HK-2 (cell line): ENCODE measurements around the gene LDHD.

Experiments
- DNase-seq: peaks from one replicate; pipeline ENCODE4 v3.0.0-alpha.2; 2018; ENCODE audit not compliant: unreplicated experiment

LDHD gene

DNA sequence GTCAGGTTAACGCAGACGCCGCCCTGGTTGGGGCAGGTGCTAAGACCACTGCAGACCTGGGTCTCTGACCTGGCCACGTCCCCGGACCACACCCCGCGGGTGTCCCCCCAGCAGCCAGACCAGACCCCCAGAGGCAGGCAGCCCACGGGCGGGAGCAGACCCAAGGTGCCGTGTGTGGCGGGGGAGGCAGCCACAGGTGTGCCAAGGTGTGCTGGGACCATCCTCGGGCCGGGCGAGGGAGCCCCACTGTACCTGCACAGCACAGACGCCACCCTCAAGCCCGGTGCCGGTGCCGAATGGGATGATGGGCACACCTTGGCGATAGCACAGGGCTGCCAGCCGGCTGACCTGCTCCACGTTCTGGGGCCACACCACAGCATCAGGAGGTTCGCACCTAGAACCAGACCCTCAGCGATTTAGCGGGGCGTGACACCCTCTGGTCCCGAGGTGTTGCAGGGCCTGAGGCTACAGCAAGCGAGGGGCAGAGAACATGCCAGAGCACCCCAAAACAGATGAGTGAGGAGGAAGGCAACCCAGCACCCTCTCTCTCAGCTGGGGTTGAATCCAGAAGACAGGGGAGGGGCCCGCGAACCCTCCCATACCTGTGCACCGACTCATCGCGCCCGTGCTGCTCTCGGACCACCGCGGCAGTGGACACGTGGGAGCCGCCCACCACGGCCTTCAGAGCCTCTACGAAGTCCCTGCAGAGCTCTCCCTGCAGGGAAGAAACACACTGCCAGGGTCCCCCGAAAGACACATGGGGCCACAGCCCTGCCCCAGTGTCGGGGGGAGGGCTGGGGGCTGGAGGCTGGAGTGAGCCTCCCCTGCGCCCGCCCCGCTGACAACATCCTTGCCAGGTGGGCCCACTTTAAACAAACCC, 1.4 kb downstream of the LDHD start:
- DNase-seq: no peak

DNA sequence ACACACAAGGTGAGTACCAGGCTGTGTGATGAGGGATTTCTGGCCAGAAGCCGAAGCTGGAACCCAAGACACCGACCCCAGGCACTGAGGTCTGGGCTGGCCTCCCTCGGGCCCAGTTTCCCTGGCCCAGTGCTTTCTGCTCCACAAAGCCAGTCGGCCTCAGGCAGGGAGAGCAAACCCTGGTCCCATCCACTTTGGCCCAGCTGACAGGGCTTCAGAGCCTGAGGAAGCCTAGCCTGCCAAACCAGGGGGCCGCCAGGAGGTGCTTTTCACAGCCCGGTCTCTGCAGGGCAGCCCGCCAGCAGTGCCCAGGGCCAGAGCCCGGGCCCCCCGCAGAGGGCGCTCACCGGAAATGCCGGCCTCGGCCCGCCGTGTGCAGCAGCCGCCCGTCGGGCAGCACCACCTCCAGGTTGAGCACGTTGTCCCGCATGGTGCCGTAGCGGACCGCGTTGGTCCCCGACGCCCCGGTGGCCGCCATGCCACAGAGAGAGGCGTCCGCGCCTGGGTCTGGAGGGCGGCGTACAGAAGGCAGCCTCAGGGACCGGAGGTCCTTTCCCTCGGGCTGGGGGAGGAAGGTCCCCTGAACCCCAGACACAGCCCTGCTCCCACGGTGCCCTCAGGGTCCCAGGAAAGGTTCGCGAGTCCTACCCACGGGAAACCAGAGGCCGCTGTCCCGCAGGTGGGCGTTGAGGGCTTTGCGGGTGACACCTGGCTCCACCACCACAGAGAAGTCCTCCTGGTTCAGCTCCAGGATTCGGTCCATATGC, 2.2 kb downstream of the LDHD start:
- DNase-seq: no peak

DNA sequence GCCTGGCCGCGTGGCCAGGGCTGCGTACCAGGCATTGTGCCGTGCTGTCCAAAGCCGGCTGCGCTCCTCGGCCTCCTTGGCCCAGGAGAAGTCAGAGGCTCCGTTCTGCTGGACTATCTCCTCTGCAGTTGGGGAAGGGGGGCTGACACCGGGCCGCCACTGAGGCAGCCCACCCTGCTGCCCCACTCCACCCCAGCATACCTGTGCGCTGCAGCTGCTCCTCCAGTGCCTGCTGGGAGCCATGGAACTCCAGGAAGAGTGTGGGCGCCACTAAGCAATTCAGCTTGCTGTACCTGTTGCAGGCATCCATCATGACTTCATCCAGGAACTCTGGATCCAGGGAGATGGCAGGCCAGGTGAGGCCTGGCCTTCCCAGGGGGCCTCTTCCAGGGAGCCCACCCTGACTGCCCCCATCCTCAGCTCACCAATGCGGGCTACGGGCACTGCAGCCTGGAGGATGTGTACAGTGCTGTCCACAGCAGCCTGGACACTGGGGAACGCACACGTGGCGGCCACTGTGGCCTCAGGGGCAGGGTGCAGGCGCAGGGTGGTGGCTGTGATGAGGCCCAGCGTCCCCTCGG, 2.9 kb downstream of the LDHD start:
- no peak for DNase-seq

DNA sequence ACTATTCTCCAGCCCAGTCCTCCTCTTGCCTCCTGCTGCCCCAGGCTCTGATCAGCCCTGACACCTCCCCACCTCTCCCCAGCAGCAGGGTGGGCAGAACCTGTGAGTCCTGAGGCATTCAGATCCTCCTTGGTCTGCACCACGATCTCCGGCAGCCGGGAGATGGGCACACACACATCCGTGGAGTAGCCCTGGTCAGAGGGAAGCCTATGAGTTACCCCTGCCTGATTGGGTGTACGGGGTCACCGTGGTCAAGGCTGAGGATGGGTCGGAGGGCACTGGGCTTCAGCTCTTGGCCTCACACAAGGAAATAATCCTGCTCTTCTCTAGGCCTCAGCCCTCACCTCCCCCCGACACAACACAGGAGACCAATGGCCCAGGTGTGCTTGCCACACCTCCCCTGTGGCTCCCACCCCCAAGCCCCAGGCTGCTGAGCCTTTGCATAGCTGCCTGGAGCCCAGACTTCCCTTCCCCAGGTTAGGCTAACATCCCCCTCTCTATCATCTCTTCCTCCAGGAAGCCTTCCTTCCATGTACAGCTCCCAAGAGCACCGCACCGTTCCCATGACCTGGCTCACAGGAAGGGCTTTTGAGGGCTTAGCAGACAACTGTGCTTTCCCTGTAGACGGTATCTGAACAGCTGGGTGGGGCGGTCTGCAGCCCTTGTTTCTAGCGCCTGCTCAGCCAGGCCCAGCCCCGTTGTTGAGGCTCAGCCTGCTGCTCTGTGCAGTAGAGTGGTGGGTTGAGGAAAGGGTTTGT, 3.7 kb downstream of the LDHD start:
- DNase-seq: no peak

DNA sequence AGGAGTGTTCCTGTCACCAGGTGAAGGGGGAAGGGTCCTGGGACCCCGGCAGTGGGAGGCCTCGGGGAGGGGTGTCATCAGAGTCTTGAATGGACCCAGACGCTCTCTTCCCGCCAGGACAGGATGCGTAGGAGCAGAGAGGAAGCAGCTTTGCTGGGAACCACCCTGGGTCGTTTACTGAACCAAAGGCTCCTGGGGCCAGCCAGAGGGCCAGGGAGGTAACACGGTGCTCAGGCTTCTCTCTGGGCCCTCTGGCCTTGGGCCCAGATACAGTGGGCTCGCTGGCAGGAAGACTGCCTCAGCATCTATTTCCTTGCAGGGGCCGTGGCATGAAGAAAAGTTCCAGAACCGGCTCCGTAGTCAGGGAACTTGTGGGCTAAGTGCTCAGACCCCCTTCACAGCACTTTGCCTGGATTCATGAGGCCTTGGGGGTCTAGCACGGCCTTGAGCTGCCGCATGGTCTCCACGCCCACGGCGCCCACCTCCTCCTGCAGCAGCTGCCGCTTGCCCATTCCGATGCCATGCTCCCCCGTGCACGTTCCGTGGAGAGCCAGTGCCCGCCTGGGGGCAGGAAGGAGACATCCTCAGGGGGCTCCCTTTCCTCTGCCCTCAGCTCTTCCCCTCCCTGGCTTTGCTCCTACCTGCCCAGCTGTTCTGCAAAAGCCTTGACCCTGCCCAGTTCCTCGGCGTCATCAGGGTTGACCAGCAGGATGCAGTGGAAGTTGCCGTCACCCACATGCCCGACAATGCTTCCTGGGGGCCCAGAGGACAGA, 4.4 kb downstream of the LDHD start:
- DNase-seq: no peak

DNA sequence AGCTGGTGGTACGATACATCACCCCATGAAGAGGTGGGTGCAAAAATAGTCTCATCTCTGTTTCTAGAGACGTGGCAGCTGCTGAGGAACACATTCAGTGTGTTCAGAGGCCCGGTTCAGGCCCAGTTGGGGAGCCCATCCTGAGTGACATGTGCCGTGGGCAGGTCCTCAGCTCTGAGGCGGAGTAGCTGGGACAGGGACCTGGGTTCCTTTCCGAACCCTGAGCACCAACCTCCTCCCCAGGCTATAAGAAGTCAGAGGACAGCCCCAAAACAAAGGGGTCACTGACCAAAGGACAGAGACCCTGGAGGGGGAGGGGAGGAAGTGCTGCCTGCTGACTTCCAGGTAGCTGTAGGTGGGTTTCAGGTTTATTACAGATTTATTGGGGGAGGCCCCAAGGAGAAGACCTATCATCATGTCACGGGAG, 5.1 kb downstream of the LDHD start:
- no peak for DNase-seq

DNA sequence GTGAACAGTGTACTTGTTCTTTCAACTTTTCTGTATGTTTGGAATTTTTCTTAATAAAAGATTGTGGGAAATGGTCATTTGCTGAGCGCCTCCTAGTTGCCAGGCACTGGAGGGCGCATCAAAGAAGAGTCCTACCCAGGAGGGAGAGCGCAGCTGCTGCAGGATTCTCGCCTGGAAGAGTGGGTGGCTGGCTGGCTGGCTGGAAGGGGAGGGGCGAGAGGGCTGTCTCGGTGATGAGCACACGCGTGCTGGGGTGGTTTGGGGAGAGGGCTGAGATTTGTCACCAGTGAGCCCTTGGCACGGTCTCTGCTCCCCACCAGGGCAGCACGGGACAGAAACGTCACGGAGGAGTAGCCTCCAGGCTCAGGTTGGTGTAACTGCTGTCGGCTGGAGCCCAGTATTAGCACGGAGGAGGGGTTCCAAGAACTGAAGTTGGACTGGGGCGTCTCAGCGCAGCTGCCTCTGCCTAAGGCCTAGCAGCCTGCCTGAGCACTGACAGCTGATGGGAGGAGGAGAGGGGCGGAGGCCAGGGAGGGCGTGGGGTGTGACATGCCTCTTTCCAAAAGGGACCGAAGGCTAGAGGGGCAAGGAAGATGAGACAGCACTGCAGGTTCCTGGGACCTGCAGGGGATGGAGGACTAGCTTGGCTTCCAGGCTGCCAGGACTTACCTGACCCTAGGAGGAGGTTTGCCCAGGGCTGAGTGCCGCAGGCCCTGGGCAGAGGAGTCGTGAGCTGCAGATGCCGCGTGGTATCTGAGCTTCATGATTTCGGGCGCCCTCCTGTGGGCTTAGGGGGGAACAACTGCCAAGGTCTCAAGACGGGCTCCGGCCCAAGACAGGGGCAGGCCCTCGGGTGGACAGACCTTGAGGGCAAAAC, 5.7 kb downstream of the LDHD start:
- peak; percentile 88 for DNase-seq

DNA sequence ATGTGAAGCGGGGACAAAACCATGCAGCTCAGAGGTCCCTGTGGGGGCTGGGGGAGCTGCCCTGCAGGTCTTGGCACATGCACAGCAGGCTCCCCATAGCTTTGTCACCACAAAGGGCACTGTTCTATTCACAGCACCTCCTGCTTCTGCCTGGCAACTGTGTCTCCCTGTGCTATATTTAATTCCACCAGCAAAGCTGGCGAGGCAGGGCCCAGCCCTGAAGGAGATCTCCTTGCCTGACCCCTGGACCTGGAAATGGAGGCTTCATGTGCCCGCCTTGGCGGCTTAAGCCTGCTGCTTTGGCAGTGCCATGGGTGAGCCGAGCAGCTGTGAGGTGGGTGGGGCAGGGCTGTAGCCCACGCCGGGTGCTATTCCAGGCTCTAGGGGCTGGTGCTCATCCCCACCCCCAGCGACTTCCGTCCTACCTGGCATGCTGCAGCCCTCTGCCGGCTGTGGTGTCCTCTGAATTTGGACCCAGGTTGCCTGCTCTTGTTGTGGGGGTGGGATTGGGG, 6.8 kb downstream of the LDHD start:
- peak; percentile 46 for DNase-seq

DNA sequence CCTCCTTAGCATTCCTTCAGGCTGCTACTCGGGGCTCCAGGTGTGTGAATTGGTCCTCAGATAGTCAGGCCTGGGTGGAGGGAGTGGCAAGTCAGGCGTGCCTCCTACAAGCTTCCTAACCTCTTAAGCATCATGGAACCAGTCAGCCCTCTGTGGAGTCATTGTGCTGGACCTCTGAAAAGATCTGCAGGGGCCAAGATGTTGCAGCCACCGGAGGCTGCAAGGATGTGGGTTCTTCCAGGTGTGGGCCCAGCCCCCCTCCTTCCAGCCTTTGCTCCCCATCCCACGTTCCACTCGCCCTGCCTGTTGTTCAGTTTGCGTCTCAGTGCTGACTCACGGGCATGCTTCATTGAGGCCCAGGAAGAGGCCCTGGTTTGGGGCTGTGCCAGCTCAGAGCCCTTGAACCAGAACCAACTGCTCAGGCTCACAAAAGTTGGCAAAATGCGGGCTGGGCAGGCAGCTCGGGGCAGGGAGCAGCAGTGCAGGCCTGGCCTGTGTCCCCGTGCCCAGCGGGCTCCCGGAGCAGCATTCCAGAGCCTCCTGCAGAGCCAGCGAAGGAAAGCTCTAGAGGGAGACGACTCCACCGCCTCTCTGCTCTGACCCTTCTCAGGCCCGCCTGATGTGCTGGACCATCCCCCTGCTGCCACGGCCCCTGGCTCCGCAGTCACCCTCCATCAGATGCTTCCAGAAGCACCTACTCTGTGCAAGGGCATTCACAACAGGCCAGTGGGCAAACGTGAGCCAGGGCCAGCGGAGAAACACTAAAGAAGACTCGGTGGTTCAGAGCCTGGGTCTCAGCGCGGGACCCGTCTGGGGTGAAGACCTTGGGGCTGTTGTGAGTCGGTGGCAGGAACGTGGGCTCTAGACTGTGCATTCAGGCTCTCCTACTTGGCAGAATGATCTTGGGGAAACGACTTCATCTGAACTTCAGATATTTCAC, 7.5 kb downstream of the LDHD start:
- peak; percentile 96 for DNase-seq

DNA sequence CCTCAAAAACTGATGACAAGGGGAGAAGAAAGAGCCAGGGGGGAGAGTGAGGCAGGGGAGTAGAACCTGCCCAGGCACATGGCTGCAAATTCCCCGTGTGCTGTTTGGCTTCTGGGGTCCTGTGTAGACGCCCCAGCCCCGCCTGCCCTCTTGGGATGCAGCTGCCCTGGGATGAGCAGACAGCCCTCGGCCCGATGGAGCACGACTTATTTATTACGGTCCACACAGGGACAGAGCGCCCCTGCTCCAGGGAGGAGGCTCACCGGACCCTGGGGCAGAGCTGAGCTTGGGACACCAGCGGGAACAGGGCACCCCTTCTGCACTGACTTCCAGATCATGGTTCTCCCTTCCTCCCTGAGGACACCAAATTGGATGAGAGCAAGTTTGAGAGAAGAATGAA, 9.1 kb downstream of the LDHD start:
- no peak for DNase-seq

DNA sequence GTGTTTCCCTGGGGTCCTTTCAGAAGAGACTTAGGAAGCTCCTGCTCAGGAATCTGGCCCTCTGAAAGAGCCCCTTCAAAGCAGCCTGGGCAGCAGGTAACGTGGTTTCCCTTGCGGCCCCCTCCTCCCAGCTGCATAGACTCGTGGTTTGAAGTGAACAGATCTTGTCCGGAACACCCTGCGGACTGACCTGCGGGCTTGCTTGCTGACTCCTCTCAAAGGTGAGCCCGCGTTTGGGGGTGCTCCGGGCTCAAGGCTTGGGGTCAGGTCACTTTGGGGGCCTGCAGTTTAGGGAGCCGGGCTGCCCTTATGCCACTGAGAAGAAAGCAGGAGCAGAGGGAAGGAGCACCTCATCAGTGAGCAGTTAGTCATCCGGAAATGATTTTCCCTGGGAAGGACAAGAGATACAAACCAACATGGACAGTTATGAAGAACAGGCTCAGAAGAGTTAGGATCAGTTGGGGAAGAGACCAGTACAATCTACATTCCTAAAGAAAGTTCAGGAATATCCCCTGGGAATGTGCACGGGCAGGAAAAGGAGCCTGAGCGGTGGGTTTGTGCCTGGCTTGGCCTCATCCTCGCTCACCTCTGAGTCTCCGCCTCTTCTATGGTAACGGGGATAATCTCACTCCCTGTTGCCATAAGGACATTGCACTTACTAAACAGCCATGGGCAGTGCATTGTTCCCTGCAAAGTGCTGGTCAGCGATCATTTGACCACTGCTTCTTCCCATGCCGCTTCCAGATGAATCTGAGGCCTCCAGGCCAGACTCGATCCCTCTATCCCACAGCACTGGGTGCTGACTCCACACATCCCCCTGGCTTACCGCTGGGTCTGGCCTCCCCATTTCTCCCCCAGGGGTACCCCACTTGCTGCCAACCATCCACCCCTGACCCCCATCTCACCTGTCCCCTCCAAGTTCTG, 10.0 kb downstream of the LDHD start:
- no peak for DNase-seq

DNA sequence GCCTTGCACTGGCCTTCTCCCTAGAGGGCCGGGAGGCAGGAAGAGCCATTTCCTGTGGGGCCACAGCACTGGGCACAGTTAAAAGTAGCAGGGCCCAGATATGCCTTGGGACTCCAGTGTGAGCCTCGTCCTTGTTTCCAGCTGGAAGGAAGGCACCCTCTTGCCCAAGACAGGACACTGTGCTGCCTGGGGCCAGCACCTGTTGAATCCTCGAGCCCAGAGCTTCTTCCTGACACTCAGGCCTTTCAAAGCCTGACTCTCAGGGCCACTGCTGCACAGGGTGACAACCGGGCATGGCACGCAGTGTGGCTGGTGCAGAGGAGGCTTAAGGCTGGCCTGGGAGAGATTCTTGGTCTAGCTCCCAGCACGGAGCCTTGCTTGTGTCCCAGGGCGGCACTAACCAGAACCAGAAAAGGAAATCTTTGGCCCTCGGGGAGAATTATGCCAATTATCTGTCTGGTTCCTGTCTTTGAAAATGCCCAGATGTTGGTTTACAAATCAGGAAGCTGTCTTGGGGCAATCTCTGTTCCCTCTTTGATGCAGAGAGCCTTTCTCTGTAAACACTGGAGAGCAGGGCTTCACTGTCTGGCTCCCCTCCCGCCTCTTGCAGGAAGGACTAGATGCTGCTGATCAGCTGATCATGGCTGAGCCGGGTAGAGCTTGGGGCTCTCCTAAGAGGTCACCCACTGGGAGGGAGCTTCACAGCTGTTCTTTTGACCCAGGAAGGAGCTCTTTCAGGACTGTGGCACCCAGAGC, 11.1 kb downstream of the LDHD start:
- DNase-seq: no peak

DNA sequence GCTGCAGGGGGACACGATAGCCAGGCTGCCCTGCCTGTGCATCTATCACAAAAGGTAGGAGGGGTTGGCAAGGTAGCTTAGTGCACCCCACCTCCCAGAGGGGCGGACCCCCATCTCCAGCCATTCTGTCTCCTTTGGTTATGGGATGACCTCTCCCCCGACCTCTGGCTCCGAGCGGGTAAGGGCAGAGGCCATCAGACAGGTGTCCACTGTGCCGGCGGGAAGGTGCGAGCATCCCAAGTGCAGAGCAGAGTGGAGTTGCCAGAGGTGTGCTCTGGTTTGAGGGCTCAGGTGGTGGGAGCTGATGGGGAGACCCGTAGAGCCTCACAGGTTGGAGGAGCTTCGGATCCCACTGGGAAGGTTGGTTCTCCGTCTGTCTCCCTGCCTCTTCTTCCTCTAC, 11.7 kb downstream of the LDHD start:
- no peak for DNase-seq

DNA sequence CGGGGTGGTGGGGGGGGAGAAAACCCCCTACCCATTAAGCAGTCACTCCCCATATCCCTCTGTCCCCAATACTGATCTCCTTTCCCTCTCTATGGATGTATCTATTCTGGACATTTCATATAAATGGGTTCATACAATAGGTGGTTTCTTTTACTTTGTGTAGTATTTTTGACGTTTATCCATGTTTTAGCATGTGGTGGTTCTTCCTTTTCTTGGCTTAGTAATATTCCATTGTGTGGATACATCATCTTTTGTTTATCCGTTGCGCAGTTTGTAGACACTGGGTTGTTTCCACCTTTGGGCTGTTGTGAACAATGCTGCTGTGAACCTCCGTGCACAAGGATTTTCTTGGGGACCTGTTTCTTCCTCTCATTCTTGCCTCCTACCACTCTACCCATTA, 12.6 kb downstream of the LDHD start:
- no peak for DNase-seq

DNA sequence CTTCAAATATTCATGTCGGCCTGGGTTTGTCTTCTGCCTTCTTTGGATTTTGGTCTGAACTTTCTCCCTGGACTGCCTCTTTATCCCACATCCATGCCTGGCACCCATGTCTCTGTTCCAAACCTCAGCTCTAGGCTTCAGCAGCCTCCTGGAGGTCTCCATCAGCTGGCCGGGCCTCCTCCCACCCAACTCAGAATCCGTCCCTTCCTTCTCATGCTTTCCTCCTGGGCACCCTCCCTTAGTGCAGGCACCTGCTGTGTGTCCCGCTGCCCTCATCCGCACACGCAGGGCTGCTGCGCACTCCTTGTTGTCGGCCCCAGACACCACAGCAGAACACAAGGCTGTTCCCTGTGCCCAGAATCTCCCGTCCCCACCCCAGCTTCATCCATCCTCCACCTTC, 14.0 kb downstream of the LDHD start:
- DNase-seq: no peak

DNA sequence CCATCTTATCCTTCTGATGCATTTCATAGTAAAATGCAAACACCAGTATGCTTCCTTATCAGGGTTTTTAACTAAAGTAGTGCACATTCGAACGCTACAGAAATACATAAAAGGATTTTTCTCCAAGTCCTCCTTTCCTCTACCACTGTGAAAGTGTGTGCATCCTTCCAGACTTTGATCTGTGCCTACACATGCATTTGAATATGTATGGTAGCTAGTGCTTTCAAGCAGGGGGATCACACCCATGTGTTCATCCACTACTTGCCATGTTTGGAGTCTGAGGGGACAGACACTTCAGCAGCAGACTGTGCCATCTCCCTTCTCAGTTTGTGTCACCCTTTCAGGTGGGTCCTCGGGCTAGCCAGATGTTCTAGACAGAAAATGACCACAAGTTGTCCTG, 14.9 kb downstream of the LDHD start:
- DNase-seq: no peak

DNA sequence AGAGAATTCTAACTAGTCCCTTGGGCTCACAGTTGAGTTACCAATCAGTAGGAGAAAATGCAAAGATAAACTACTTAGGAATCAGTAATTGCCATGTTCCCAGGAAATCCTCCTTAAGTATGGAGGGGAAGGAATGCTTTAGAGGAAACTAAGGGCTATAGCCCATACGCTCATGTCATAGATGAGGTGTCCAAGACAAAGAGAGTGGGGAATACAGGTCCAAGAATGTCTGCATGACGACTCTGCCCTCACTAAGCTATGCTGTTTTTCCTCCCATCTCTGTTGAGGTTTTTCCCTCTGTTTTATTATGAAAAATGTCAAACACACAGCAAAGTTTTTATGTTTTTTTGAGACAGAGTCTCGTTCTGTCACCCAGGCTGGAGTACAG, 16.0 kb downstream of the LDHD start:
- no peak for DNase-seq
